ENCODE measurements around the gene SYT12.
"Not testable (repeated sequence)": the region's sequence is repeated elsewhere in the genome, so short reads cannot be mapped to it uniquely, and the experiment has no call there.

Gene SYT12

DNA sequence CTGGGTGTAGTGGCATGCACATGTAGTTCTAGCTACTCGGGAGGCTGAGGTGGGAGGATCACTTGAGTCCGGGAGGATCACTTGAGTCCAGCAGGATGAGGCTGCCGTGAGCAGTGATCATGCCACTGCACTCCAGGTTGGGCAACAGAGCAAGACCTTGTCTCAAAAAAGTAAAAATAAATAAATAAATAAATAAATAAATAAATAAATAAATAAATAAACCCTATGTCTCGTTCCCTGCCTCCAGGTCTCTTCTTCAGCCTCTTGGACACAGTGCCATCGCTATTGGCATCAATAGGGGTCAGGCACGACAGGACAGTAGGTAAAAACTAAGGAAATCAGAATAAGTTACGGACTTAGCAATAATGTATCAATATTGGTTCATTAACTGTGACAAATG is 23.4 kb upstream of the SYT12 start:
- no peak for DNase-seq

DNA sequence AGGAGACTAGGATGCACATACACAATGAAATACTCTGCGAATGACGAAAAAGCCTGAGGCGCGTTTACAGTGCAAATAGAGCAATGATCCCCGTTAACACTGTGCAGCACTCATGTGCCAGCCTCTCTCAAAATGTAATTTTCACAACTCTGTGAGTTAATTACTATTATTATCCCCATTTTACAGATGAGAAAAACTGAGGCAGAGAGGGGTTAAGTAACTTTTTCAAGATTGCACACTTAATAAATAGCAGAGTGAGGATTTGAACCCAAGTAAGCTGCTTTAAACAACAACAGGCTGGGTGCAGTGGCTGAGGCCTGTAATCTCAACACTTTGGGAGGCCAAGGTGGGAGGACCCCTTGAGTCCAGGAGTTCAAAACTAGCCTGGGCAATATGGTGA is 21.6 kb upstream of the SYT12 start:
- no peak for DNase-seq

DNA sequence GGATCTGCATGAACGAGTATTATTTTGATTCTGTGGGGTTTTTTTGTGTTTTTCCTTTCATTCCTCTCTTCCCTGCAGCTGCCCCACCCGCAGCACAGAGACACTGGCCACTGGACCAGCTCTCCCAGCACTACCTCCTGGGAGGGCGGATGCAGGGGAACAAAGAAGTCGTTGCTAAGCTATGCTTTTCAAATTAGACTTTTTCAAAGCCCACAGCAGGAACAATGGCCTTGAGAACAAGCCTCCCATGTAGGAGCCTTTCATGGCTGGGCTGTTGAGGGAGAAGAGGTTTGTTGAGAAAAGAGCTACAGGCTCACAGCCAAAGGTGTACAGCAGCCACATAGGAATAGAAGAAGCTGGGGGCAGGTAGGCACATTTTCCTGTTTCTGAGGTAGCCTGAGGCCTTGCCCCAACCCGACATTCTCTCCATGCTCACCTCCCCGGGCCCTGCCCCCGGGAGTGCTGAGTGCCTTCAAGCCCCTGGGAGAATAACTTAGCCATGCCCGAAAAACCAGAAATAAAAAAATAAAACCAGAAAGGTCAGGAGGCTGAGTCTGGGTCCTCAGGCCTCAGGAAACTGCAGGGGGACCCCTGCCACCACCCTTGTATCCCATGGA is 20.5 kb upstream of the SYT12 start:
- DNase-seq: no peak

DNA sequence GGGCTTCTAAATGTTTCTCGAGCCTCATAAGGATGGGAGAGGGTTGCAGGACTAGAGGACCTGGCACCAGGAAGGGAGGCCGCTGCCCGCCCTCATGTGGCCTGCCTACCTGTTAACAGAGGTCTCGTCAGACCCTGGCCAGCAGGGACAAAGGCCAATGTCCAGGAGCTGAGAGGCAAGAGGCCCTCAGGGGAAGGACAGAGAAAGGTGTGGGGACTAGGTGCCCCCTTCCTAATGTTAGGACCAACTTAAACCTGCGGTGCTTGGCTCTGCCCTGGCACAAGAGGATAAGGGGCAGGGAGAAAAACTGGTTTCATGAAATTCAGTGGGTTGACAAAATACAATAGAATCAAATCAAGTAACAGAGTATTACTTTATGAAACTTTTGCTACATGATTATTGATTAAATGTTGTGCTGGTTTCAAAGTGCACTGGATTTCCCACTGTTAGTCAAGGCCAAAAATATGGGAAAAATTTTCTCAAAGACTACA is 20.0 kb upstream of the SYT12 start:
- no peak for DNase-seq

DNA sequence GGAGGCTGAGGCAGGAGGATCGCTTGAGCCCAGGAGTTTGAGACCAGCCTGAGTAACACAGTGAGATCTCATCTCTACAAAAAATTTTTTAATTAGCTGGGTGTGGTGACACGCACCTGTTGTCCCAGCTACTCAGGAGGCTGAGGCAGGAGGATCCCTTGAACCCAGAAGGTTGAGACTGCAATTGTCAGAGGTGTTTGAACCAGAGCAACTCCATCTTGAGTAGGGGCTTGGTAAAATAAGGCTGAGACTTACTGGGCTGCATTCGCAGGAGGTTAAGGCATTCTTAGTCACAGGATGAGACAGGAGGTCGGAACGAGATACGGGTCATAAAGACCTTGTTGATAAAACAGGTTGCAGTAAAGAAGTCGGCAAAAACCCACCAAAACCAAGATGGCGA is 17.7 kb upstream of the SYT12 start:
- not testable (repeated sequence) for DNase-seq

DNA sequence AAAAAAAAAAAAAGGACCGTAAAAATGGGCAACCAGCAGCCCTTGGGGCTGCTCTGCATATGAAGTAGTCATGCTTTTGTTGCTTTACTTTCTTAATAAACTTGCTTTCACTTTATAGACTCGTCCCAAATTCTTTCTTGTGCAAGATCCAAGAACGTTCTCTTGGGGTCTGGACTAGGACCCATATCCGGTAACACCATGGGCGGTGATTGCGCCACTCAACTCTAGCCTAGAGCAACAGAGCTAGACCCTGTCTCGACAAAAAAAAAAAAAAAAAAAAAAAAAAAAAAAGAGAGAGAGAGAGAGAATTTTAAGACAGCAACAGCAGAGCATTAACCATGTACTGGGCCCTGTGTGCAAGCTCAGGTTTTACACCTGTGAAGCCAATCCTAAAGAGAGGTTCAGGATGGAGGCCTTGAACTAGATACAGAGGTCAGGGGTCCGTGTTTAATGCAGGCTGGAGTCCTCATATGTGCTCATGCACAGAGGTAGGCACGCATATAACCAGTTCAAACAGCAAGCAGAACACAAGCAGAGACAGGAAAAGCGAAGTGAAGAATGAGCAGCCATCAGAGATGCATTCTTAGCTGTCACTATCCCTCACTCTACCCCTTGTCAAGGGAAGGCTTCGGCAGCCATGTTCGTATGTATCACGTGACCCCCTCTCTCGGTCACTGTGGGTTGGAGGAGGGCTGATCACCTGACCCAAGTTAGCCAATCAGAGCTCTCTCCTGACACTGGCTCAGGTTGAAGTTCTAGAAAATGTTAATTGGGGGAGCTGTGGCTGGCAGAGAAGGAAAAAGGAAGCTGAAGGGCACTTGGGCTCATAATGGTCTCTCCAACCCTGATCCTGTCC is 16.7 kb upstream of the SYT12 start:
- DNase-seq: no peak

DNA sequence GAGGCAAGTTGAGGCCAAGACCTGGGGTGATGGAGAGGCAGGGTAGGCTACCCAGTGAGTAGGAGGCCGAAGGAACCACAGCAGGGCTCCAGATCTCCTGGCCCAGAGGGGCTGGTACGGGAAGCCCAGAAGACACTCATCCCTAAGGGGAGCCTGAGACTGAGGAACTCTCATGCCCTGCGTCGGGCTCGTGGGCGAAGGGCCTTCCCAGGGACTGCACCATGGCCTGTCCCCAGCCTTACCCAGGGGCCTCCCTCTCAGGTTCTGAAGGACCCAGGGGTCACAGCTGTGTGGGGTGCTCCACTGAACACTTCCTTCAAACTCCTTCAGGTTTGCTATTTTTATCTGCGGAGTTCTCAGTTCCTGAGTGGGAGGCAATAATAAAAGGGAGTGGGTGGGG is 15.8 kb upstream of the SYT12 start:
- DNase-seq: no peak

DNA sequence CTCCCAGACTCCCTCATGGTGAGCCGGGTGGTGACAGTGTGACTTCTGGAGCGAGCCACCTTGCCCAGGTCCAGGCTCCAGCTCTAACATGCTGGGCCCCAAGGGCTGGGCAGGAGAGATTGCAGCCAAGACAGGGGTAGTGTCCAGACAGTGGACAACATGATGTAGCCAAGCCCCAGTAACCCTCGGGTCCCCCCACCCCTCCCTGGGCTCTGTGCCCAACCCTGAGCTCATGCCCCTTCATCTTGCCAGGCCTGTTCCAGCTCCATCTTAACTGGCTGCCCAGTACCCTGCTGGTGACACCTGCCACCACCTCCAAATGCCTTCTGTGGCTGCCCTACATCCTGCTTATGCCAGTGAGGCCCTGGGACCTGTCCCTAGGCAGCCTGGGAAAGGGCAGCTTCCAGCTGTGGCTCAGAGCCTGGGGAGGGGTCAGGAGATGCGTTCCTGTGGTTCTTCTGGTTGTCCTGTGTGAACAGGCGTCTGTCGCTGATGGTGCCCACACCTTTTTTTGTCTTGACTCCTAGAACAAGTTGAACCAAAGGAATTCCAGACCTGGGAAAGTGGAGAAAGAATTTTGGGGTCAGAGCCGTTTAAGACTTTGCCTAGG is 12.5 kb upstream of the SYT12 start:
- no peak for DNase-seq

DNA sequence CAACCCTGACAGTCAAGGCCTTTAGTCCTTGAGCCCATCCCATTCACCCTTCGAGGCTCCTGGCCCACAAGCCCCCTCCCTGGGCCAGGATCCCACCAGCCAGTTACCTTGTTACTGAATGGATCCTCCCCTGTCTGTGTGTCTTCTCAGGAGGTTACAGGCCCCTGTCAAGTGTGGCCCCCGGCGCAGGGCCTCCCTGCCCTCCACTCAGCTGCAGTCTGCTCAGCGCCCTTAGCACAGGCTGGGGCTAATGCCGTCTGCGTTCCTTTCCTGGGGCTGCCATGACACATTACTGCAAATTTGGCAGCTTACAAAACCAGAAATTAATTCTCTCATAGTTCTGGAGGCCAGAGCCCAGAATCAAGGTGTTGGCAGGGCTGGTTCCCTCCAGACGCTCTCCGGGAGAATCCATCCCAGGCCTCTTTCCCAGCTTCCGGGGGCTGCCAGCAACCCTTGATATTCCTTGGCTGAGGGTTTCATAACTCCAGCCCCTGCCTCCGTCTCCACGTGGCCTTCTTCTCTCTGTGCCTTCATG is 9.4 kb upstream of the SYT12 start:
- DNase-seq: no peak

DNA sequence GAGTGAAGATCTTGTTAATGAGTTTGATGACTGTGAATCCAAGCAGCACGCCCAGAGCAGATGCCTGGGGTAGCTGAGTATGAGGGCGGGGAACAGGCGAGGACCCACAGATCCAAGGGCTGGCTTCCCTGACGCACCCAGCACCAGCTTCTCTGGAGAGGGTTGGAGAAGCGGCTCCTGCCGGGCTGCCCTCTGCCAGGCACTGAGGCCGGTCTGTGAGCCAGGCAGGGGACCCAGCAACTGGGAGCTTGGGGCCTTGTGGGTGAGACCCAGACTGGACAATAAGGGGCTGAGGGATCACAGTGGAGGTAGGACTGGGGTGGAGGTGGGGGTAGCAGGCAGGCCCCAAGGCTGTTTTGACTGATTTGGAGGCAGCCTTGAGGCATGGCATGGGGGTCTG is 8.6 kb upstream of the SYT12 start:
- no peak for DNase-seq

DNA sequence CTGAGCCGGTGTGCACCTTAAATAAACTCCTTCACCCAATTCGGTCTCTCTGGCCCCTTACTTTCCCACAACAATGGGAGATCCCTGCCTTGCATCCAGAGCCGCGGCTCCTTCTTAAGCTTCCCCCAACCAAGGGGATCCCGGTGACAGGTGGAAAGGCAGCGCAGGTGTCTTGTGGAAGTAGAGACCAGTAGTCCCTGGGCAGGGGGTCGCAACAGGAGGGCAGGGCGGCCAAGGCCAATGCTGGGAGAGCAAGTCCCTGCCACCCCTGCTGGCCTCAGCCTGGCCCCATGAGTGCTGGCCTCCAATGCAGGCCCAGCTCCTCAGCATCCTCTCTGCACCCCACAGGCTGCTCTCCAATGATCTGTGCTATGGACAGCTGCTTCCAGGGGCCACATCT is 7.9 kb upstream of the SYT12 start:
- no peak for DNase-seq

DNA sequence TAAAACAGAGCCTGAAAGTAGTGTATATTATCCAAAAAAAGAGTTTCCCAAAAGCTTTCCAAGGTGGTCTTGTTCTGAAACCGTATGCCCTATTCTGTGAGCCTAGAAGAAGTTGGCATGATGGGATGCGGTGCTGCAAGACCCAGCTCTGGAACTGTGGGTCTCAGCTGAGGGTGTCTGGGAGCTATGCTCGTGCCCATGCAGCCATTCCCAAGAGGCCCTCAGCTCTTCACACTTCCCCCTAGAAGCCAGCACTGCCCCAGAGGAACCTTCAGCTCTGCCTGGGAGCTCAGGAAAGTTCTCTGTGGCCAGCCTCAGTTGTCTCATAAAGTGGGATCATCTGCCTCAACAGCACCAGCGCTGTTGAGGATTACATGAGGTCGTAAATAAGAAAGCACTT is 6.4 kb upstream of the SYT12 start:
- no peak for DNase-seq

DNA sequence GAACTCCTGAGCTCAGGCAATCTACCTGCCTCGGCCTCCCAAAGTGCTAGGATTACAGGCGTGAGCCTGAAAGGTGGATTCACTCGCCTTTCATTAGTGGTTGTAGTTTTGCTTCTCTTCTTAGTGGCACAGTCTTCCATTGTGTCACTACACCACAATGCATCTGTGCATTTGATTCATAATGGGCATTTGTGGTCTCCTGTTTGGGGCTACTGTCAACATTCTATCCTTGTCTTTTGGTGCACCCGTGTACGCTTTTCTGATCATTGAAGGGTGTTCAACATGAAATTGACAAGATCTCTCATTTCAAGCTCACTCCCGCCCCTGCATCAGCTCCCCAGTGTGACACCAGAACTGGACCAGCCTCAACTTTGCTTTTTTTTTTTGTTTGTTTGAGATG is 2.0 kb upstream of the SYT12 start:
- DNase-seq: no peak

DNA sequence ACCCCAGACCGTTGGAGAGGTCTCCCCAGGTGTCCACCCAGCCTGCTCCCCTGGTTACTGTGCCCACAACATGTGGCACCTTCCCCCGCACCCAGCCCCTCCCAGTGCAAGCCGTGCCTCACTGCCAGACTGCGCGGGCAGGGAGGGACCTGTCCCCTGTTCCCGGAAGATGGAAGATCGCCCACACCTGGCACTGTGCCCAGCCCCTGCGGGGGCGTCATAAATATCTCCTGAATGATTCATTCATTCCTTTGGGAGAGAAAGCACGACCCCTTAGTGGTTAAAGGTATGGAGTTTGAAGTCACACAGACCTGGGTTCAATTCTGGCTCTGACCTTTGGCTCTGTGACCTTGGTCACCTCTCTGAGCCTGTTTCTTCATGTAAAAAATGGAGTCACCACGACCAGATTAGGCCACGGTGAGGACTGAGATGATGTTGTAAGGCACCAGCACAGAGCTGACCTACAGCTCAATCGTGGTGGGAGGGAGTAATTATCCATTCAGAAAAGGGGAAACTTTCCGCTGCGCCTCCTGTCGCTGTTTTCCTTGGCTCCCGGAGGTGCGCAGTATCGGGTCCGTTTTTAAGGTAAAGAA is 497 bp upstream of the SYT12 start:
- peak in 1 of 2 experiments; percentile 45 for DNase-seq

DNA sequence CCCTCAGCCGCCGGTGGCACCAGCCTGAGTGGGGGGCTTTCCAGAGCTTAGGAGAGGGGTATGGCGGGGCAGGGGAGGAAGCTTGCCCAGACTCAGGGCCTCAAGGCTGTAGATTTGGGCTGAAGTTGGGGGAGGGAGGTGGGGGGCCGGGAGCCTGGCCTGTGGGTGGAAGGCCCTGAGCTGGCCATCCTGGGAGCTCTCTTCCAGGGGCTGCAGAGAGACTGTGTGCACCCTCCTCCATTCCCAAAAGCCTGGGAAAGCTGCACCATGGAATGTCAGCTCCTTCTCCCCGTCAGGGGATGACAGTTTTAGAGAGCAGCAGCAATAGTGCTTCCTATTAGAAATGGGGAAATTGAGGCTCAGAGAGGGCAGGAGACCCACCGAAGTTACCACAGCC is 1.0 kb downstream of the SYT12 start:
- no peak for DNase-seq

DNA sequence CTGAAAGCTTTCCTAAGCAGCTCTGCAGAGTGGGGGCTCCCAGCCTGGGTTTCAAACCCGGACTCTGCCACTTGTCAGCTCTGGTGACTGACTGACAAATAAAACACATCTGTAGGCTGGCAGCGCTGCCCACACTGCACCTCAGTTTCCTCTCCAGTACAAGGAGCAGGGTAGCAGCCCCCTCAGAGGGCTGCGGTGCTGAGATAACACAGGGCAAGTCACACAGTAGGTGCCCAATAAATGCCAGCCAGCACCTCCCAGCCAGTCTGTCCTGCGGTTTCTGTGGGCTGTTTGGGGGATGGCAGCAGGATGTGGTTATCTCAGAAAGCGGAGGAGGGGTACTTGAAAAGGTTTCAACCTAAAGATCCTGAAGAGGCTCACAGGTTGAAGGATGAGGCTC is 1.5 kb downstream of the SYT12 start:
- DNase-seq: no peak

DNA sequence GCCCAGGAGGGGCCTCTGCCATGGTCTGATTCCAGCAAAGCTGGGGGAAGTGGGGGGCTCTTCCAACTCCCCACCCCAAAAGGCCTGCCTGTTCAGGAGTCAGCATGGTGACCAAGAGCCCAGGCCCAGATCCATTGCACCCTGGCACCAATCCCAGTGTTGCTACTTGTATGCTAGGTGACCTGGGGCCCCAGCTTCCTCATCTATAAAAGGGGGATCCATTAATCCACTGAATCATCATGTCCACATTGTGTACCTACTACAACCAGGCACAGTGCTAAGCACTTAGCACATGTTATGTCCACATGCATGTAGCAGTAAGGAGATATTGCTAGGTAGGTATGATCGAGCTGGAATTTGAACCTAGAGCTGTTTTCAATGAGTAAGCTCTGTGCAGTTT is 2.0 kb downstream of the SYT12 start:
- no peak for DNase-seq

DNA sequence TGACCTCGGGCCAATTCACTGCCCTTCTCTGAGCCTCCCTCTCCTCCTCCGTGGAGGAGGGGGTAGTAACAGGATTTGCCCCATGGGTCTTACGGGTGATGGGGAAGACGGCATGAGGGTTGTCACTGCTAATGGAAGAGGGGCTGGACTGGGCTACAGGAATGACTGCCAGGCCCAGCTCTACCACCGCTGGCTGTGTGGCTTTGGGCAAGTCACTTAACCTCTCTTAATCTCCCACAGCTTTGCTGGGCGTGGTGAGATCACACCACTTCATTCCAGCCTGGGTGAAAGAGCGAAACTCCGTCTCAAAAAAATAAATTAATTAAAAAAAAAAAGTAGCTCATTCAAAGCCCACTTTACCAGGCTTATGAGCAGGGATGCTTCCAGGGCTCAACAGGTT is 2.8 kb downstream of the SYT12 start:
- DNase-seq: no peak

DNA sequence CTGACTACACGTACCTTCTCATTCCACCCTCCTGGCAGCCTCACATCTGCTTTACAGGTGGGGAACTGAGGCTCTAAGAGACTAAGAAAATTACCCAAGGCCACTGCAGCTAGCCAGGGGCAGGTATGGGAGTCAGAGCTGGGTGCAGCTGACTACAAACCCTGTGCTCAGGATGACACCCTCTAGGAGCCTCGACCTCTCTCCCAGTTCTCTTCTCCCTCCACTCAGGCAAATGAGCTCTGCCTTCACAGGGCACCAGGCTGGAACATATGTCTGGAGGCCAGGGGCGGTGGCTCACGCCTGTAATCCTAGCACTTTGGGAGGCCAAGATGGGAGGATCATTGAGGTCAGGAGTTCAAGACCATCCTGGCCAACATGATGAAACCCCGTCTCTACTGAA is 4.0 kb downstream of the SYT12 start:
- no peak for DNase-seq

DNA sequence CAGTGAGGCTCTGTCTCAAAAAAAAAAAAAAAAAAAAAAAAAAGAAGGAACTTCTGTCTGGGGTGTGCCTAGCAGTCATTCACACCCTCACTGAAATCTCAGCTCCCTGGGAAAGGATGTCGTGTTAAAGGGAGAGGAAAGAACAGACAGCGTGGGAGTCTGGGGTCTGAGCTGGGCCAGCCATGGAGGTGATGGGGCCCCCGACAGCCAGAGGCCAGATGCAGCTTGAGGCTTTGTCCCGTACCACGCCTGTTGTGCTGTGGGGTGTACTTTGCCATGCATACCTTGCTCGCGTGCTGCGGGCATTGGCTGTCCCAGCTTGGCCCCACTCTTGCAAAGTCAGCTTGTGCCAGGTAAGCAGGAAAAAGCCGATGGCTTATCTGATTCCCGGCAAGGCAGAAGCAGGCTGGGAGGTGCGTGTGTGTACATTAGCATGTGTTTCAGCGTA is 4.6 kb downstream of the SYT12 start:
- DNase-seq: no peak

DNA sequence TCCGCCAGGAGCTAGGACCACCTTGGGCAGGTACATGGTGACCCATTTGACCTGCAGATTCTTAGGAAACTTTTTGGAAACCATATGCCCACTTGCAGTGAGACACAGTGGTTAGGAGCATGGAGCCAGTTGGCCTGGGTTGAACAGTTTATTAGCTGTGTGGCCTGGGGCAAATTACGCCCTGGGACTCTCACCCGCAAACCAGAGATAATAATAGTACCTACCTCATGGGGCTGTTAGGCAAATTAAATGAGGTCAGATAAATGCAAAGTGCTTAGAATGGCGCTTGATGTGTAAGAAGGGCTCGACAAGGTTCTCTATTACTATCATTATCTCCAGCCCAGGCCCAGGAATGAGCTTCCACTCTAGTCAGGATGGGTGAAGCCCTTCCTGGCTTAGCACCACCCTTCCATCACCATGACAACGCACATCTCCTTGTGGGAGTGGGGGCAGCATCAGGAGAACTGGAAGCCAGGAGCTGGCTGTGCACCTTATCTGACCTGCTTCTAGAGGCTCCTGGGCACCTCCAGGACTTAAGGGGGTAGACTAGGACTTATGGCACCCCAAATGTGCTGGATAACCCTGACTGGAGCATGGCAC is 5.1 kb downstream of the SYT12 start:
- no peak for DNase-seq

DNA sequence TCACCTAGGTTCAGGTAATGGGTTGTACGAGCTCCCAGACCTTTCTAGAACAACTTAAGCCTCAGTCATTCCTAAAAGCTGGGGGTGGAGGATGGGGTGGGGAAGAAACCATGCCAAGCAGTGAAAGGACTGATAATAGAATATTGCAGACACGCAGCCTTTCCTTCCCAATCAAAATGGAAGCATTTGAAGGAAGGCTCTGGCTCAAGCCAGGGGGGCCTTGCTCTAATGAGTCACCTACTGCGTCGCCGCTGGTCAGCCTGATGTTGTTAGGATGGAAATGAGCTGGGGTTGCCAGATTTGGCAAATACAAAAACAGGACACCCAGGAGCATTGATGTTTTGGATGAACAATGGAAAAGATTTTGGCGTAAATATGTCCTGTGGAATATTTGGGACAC is 6.2 kb downstream of the SYT12 start:
- no peak for DNase-seq

DNA sequence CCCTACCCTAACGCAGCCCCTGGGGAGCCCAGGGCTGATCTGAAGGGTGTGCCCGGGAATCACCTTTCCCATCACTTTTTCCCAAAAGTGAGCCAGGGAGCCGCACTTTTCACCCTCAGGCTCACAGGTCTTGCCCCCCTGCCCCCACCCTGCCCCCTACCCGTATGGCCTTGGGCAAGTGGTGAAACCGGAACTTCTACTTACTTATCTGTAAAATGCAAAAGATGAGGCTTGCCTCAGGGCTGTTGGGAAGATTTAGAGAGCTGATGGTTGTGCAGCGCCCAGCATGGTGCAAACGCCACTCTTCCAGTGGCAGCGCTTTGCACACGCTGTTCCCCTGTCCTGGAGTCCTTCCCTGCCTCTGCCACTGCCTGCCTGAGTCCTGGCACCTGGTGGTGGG is 8.0 kb downstream of the SYT12 start:
- DNase-seq: no peak

All from SHP77 (cell line).